Right lung (tissue), 10 donors: Measurements from ENCODE around the gene MPP1. TPM values are rescaled to one million over a fixed set of nuclear protein-coding genes. Genes with fewer than 3 reads are reported as not detected.
A peak's percentile ranks its signal among the peaks of the same experiment; 100 is the strongest.
"Not testable (repeated sequence)": the region's sequence is repeated elsewhere in the genome, so short reads cannot be mapped to it uniquely, and the experiment has no call there.

Source experiments
- DNase-seq, 2 donors: peaks; one replicate each; pipeline ENCODE4 v3.0.0-alpha.2; 2013
- long read RNA-seq, 8 donors: transcript quantifications; one replicate each; lab custom pipeline, GENCODE V29; 2026
- polyA plus RNA-seq, 5 donors: library from polyadenylated mRNA; unstranded; fragments of 120-200 nt; gene quantifications; one replicate each; pipeline versions ENCODE4 v1.2.1 to v1.2.3, GENCODE V29; 2013; ENCODE audit warnings: inconsistent platforms in 1 of 5, low replicate concordance in 1 of 5; ENCODE audit not compliant: insufficient read length in 5 of 5, insufficient read depth in 1 of 5

The MPP1 gene
- polyA plus RNA-seq, result 10 to 100 TPM; 37.6 to 48.0 (median 45.5) TPM
- long read RNA-seq, donor 1, partial matches to known transcripts, result 14 of 20 reads
- long read RNA-seq, donor 1, other reads (novel, unspliced or antisense), result 0 of 20 reads
- long read RNA-seq, donor 2, transcript MPP1-202 (12 exons, 2,042 nt), result major isoform, 5 of 13 reads
- long read RNA-seq, donor 2, partial matches to known transcripts, result 6 of 13 reads
- long read RNA-seq, donor 2, other reads (novel, unspliced or antisense), result 0 of 13 reads
- long read RNA-seq, donor 3, transcript MPP1-216 (3 exons, 2,378 nt), result minor isoform, 5 of 14 reads
- long read RNA-seq, donor 3, transcript MPP1-202 (12 exons, 2,042 nt), result major isoform, 9 of 14 reads
- long read RNA-seq, donor 3, partial matches to known transcripts, result 0 of 14 reads
- long read RNA-seq, donor 3, other reads (novel, unspliced or antisense), result 0 of 14 reads
- long read RNA-seq, donor 4, transcript MPP1-202 (12 exons, 2,042 nt), result major isoform, 5 of 13 reads
- long read RNA-seq, donor 4, partial matches to known transcripts, result 5 of 13 reads
- long read RNA-seq, donor 4, other reads (novel, unspliced or antisense), result 0 of 13 reads
- long read RNA-seq, donor 5, transcript MPP1-202 (12 exons, 2,042 nt), result major isoform, 7 of 18 reads
- long read RNA-seq, donor 5, partial matches to known transcripts, result 9 of 18 reads
- long read RNA-seq, donor 5, other reads (novel, unspliced or antisense), result 0 of 18 reads
- long read RNA-seq, donor 6, transcript MPP1-202 (12 exons, 2,042 nt), result major isoform, 6 of 6 reads
- long read RNA-seq, donor 6, partial matches to known transcripts, result 0 of 6 reads
- long read RNA-seq, donor 6, other reads (novel, unspliced or antisense), result 0 of 6 reads
- long read RNA-seq, donor 7, transcript MPP1-202 (12 exons, 2,042 nt), result major isoform, 7 of 13 reads
- long read RNA-seq, donor 7, partial matches to known transcripts, result 6 of 13 reads
- long read RNA-seq, donor 7, other reads (novel, unspliced or antisense), result 0 of 13 reads
- long read RNA-seq, donor 8, partial matches to known transcripts, result 0 of 3 reads
- long read RNA-seq, donor 8, other reads (novel, unspliced or antisense), result 0 of 3 reads

DNA sequence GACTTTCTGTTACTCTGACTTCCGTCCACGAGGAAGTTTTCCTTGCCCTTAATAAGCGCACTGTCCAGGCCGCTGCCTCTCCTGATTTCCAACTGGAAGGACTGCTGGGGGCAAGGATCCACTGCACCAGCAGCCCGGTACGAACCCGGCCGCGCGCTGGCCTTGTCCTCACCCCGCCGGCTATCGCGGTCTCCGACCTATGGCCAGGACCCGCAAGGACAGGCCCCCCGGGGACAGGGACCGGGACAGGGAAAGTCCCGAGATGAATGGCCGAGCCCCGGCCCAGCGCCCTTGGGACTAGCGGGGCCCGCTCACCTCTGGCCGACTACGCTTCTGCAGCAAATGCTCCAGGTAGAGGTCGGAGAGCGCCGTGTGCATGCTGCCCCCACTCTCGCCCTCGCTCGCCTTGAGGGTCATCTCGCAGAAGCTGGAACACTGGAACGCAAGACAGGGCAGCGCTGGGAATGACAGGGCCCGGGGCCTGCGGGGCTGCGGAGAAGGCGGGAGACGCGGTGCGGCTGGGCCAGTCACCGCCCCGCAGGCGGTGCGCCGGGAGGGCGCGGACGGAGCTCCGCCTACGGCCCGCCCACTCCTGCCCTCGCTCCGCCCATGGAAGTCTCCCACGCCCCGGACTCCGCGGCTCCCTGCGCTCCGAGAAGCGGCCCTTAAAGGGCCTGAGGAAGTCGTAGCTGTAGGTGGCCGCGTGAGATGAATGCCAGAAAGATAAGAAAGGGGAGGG lies at the start of gene MPP1:
TSS of gene MPP1 (minus strand) at position 529 of the 739 bp plus-strand sequence. CDS start at position 417, 112 bp downstream.
- DNase-seq, result peak; percentile 68 to 71

DNA sequence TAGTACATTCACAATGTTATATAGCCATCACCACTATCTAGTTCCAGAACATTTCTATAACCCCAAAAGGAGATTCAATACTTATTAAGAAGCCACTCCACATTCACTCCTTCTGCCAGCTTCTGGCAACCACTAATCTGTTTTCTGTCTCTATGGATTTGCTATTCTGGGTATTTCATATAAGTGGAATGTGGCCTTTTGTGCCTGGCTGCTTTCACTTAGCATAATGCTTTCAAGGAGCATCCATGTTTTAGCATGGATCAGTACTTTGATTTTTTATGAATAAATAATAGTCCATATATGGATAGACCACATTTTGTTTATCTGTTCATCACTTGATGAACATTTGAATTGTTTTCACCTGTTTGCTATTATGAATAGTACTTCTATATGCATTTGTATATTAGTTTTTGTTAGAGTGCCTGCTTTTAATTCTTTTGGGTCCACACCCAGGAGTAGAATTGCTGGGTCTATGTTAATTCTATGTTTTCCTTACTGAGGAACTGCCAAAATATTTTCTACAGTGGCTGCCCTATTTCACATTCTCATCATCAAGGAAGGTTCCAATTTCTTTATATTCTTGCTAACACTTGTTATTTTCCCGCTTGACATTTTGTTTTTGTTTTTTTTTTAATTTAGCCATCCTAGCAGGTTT lies 45.8 kb upstream of the MPP1 start:
- no peak for DNase-seq

DNA sequence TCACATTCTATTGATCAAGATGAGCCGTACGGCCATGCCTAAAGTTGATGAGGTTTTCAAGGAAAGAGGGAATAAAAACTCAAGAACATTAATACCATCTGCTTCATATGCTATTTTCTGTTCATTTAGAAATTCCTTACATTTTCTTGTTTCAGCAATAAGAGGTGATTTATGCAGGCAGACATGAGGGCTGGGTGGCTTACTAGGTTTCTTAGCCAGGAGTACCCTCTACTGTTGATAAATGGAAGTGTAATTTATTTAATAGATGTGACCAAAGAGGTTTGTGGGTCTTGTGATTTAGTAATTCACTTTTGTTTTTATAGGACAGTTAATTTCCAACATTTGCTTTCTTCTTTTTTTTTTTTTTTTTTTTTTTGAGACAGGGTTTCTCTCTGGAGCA lies 35.6 kb upstream of the MPP1 start:
- DNase-seq, result peak; percentile 10 to 22

DNA sequence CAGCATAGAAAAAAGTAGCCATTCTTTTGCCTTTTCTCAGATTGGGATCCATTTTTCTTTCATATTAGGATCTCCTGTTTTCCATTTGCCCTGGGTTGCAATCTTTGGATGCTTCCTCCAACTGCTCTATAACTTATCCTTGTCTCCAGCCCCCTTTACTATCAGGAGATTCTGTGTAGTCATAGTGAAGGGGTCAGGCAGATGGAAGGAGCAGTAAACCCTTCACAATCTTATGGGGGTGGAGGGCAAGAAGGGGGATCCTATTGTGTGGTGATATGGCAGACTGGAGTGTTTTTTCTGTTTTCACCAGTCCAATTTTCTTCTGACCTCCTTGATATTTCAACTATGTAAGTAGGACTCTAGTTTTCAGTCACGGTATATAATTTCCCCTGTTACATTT lies 30.9 kb upstream of the MPP1 start:
- DNase-seq, result no peak

DNA sequence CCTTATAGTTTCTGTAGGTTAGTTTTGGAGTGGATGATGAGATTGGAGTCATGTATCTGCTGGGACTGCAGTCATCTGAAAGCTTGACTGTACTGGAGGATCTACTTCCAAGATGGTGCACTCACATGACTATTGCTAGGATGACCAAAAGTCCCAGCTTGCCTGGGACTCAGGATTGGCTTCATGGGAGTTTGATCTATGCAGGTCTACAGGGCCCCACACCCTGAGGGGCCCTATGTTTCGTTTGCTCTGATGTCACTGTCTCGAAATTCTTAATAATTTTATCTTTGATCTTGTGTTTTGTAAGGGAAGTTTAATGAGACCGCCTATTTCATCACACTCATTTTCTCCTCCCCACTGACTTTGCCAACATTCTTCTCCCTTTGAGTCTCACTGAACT lies 29.3 kb upstream of the MPP1 start, which contains the start of gene SMIM9:
TSS of gene SMIM9 (minus strand) at position 101 of the 400 bp plus-strand sequence. CDS start 3,806 bp downstream, outside the sequence.
- no peak for DNase-seq

DNA sequence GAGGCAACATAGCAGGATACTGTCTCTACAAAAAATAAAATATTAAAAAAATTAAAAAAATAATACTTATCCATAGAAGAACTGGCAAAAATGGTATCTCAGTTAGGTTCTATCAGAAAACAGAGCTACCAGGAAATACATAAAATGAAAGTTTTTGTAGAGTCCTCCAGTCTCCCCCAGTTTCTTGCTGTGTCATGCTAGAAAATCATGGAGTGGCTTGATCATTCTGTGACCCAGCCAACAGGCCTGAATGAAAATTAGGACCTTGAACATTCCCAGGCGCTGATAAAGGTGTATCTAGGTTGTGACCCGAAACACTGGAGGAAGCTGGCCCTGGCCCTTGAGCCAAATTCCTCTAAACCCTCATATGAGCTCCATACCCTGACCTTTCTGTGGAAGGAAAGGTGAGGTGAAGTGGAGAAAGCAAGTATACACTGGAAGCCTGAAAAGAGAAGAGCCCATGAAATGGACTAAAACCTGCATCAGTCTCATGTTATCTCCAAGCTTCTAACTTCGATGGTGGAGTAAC lies 28.5 kb upstream of the MPP1 start:
- DNase-seq, result no peak

DNA sequence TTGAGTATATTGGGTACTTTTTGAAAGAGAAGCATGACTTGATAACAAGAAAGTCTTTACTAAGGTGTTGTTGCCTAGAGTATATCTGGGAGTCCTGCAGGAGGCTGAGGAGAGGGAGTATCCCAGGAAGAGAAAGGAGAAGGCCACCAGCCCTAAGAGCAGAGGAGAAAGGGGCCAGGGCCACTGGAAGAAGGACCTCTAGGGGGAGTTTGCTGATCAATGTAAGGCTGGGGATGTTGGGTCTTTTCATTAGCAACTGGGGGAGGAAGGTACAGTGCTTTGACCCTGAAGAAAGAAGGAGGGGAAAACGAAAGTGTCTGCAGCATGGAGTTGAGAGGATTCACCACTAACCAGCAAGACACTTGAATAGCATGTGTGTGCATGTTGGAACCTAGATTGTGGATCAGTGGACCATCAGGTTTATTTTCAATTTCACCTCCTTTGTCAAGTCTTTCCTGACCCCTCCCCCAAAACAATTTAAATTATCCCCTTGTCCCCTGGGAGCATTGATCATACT lies 24.7 kb upstream of the MPP1 start:
- DNase-seq, result no peak

DNA sequence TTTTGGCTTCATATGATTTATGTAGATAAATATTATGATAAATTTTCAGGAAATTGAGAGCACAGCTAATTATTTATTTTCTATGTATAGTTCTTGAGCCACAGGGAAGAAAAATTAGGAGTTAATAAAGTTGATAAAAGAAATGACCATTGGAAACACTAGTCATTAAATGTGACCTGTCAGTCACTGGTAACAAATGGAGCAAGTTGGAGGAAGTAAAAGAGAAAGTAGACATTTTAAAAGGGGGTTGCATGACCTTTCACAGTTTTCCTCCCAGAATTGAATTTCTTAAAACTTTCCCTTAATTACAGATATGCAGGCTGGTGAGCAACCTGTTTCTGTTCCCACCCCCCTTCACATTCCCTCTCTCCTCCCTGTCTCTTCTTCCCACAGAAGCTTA lies 23.8 kb upstream of the MPP1 start:
- DNase-seq, result no peak

DNA sequence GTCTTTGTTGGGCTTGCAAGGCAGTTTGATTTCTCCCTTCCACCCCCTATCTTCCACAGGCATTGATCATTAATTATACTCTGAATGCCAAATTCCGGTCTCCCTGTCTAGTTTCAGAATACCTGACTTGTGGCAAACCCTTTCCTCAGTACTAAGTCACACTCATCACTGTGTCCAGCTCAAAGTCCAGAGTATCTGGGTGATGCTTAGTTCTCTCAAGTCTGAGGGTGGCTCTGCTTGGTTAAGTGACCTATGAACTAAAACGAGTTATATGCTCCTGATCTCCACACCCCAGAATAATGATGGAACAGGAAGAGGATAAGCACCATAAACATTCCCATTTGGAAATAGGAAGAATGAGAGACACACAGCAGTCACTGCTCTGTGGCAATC lies 22.7 kb upstream of the MPP1 start:
- DNase-seq, result no peak

DNA sequence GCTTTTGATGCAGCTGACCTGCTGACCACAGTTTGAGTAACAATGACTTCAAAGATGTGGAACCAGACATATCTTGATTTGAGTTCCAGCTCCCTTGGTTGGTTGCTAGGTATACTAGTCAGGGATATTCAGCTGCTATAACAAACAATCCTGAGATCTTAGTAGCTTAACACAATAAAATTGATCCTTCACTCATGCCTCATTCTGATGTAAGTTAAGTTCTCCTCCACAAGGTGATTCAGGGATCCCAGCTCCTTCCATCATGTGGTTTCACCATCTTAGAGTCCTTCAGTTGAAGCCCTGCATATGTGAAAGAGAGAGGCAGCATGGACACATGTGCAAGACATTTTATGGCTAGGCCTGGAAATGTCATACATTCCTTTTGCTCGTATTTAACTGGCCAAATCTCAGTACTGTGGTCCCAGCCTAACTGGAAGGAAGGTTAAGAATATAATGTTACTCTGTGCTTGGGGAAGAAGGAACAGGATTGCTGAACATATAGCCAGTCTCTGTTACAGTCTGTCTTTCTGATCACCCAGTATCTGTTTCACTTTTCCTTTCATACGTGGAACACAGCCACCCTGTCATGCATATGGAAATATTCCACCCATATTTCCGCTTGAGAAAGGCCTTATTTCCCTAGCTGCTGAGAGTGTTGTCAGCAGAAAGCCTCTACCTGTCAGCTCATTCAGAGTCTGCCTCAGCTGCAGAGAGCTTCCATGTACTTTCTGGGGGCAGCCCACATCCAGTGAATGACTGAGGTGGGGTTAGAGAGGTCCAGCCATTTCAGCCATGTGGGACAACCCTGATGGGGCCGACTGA lies 22.1 kb upstream of the MPP1 start:
- no peak for DNase-seq

DNA sequence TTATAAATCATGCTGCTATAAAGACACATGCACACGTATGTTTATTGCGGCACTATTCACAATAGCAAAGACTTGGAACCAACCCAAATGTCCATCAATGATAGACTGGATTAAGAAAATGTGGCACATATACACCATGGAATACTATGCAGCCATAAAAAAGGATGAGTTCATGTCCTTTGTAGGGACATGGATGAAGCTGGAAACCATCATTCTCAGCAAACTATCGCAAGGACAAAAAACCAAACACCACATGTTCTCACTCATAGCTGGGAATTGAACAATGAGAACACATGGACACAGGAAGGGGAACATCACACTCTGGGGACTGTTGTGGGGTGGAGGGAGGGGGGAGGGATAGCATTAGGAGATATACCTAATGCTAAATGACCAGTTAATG lies 20.3 kb upstream of the MPP1 start:
- DNase-seq, result not testable (repeated sequence)

DNA sequence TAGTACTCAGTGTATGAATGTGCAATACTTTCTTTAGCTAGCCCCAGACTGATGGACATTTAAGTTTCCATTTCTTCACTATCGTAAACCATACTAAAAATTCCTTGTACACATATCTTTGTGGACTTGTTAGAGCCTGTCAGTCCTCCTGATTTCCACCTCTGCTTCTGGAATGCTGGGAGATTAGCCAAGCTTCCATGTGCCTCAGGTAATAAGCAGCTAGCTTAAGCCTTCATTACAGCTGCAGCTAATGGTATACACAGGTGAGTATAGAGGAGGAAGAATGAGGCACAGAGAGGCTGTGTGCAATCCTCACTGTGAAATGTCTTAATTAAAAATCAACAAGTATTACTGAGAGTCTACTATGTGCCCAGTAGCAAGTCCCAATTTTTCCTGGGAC lies 19.4 kb upstream of the MPP1 start:
- no peak for DNase-seq

DNA sequence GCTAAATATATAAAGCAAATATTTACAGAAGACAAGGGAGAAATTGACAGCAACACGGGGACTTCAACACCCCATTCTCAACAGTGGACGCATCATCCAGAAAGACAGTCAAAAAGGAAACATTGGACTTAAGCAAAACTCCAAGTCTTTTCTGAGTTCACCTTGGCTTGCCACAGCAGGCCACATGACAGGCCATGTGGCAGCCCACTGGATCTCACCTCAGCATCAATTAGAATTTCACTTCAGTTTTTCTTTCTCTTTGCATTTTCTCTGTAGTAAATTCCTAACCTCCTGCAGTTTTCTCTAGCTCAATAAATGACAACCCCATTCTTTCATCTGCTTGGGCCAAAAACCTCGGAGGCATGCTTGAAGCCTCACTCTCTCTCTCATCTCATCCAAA lies 16.7 kb upstream of the MPP1 start:
- DNase-seq, result no peak

DNA sequence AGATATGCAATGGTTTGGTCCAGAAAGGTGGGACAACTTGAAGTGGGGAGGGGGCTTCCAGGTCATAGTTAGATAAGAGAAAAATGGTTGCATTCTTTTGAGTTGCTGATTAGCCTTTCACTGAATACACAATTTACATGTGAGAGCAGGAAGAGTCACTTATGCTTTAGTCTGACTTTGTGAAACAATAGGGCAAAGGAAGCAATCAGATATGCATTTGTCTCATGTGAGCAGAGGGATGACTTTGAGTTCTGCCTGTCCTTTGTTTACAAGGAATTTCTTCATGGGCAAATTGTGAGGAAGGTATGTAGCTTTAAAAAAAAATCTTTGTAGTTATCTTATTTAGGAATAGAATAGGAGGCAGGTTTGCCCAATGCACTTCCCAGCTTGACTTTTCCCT lies 16.2 kb upstream of the MPP1 start:
- DNase-seq, result no peak

DNA sequence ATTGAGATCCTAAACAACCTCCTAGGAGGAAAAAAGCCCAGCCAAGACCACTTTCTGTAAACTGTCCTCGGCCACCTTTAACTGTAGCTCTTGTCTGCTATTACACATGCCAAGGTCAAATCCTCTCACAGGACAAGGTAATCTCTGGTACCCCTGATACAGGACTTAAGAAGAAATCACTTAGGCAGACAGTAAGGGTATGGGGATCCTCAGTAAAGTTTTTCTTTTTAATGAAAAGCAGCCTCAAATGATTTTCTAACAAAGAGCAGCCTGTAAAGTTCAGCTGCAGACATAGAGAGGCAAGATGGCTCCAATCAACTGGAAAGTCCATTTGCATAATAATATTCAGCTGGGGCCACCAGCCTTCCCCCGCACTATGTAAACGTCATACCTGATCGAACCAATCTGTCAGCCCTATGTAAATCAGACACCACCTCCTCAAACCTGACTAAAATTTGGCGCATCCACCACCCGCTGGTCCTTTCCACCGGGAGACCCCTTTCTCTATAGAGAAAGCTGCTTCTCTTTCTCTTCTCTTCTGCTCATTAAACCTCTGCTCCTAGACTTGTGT lies 14.6 kb upstream of the MPP1 start:
- no peak for DNase-seq

DNA sequence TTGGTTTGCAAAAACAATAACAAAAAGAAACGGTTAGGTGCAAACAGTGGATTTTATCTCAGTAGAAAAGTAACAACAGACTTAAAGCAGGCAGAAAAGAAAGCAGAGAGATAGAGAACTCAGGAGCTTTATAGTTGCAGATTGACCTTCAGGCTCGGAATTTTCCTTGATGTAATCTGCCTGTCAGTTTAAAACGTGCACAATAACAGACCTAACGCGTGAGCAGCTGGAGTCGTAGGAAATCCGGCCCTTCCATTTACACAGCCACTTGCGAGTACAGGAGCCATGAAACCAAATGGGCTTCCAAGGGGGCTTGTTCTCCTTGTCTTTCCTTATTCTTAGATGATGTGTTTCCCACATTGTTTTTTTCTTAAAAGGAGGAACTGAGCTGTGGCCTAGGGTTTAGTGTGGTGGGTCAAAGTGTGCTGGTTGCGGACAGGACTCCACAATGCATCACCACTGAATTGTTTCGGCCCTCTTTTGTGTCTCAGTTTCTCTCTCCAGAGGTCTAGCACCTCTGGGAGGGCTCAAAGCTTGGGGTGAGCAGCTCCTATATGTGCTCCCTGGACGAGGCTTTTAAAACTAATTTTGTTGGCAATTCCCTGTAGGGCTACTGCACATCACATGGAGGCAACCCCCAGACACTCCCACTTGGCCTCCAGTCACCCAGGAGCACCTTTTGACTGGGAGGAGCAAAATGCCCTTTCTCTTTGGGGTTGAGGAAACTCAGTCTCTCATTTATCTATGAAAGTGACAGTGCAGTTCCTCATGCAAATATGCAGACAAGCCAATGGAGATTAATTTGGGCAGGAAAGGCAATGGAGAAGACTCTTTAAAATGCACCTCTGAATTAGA lies 13.9 kb upstream of the MPP1 start:
- no peak for DNase-seq

DNA sequence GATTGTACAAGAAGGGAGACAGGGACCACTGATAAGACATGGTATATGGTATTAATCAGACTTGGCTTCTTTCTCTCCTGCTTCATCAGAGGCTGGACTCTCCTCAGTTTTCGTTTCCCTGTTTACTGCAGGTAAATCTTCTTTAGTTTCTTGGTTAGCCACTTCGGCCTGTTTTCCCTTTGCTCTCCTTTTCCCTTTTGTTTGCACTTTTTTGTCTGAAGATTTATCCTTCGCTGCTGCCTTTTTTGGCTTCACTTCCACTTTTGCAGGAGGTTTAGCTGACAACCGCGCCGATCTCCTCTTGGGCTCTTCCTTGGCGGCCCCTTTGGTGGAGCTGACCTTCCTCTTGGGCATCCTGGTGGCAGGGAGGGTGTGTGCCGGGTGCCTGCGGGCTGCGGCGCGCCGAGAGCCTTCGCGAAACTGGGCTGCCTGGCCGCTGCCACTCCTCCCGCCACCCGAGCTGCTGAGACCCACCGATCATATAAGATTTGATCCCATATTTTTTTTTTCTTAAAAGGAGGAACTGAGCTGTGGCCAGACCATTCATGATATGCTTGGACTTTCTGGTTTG lies 11.8 kb upstream of the MPP1 start:
- not testable (repeated sequence) for DNase-seq
